D721Med (cell line): Measurements from ENCODE around the gene USP11.
A peak's percentile ranks its signal among the peaks of the same experiment; 100 is the strongest.

Experiments used
- DNase-seq: peaks from one replicate; pipeline ENCODE4 v3.0.0; 2011; ENCODE audit warnings: low spot score; ENCODE audit not compliant: insufficient read length
- FAIRE-seq: peaks from 2 replicates; lab custom pipeline; 2011; peaks lifted over from hg19 to GRCh38; lab: Jason Lieb, UNC
- CTCF ChIP-seq: IDR thresholded peaks from 2 replicates; pipeline ENCODE4 v1.5.1; 2012; ENCODE audit warnings: mild to moderate bottlenecking, control low read depth; ENCODE audit not compliant: insufficient read depth; ENCODE audit errors: missing control alignments

Gene USP11

DNA sequence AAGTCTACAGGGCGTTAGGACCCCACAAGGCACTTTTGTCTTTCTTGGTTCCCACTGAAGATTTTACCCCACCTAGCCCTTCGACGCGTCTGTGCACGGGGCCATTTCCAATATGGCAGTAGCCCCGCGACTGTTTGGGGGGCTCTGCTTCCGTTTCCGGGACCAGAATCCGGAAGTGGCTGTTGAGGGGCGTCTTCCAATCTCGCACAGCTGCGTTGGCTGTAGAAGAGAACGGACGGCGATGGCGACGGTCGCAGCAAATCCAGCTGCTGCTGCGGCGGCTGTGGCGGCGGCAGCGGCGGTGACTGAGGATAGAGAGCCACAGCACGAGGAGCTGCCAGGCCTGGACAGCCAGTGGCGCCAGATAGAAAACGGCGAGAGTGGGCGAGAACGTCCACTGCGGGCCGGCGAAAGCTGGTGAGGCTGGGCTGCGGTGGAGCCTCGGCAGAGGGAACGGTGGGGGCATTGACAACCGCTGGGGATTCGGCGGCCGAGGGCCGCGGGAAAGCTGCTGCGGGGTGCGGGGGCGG is at the start of gene USP11:
USP11 (plus strand) TSS at position 207 of the 530 bp plus-strand sequence; CDS start at position 242, 35 bp downstream.
- FAIRE-seq = no peak
- no peak for DNase-seq
- no peak for TF ChIP-seq CTCF

- DNase-seq (no peak), FAIRE-seq (no peak)
- TF ChIP-seq CTCF = no peak
Observed at GRCh38 chrX:47184486-47184885, 48.3 kb upstream of the USP11 start.

DNA sequence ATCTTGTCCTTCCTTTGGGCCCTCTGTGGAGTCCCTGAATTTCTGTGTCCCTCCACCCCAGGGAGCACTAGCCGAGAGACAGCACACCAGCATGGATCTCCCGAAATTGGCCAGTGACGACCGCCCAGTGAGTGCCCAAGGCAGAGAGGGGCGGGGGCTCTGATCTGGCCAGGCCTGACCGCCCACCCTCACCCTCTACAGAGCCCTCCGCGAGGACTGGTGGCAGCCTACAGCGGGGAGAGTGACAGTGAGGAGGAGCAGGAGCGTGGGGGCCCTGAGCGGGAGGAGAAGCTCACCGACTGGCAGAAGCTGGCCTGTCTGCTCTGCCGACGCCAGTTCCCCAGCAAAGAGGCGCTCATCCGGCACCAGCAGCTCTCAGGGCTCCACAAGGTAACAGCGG is 47.6 kb upstream of the USP11 start:
- FAIRE-seq (no peak), DNase-seq (no peak)
- TF ChIP-seq CTCF = no peak

DNA sequence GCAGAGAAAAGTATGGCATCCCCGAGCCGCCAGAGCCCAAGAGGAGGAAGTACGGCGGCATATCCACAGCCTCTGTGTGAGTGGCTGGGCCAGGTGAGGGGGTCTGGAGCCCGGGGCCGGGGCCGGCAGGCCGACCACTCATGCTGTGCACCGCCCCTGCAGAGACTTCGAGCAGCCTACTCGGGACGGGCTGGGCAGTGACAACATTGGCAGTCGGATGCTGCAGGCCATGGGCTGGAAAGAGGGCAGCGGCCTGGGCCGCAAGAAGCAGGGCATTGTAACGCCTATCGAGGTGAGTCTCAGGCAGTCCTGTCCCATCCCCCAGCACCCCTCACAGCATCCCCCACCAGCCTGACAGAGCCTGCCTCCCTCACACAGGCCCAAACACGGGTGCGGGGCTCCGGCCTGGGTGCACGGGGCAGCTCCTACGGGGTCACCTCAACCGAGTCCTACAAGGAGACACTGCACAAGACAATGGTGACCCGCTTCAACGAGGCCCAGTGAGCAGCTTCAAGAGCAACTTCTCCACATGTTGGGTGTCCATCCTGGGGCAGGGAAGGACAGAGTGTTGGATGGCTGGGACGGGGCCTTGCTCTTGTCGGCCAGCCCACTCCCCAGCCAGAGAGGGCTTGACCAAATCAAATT is 46.6 kb upstream of the USP11 start:
- FAIRE-seq (no peak), DNase-seq (no peak)
- TF ChIP-seq CTCF = no peak

GRCh38 chrX:47187106-47187677 is 45.6 kb upstream of the USP11 start:
- no peak for TF ChIP-seq CTCF
- DNase-seq (no peak), FAIRE-seq (no peak)

DNA sequence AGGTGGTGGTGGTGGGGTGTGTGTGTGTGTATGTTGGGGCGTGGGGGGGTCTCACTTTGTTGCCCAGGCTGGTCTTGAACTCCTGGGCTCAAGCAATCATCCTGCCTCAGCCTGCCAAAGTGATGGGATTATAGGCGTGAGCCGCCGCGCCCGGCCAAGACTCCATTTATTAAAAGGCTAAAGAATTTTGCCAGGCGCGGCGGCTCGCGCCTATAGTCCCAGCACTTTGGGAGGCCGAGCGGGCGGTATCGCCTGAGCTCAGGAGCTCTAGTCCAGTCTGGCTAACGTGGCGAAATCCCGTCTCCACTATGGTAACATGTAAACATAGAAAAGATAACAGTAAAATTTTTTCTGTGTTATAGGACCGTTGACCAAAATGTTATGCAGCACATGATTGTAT is 42.9 kb upstream of the USP11 start:
- no peak for FAIRE-seq
- no peak for TF ChIP-seq CTCF
- DNase-seq = no peak

DNA sequence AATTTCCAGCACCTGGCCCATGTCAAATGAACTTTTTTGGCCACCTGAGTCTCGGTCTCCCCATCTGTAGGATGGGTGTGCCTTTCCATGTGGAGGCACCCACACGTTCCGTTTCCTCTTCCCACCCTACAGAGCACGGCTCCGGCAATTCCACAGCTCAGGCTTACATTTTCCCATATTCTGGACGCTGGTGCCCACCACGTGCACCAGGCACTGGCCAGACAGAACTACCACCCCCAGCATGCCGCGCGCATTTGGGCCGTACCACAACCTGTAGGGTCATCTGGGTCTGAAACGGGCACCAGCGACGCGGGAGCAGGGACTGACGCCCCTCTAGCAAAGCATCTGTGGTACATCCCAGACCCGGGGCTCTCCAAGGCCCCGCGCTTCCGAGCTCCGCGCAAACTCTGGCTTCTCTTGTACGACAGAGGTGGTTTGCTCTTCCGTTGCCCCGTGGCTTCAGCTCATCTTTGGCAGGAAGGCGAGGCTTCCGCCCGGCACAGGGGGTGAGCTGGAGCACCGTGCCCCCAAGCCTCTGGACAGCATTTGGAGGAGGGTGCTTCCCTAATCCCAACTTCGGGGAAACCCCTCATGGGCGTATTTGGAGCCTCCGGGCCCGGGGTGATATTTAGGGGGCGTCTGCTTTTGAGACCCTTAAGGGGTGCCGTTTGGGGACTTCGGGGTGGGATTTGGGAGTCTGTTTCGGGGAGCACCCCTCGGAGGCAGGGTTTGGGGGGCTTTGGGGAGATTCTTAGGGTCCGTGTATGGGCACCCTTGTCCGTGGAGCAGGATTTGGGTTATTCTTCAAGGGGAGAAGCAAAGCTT is 42.2 kb upstream of the USP11 start:
- DNase-seq (peak; percentile 56), FAIRE-seq (no peak)
- TF ChIP-seq CTCF = no peak
